Erythroblast (primary cell): ENCODE measurements around the gene DCAF16.

ENCODE experiments used
- GATA1 ChIP-seq: IDR thresholded peaks from 2 replicates; pipeline ENCODE4 v1.6.1; 2011; ENCODE audit warnings: low read depth, mild to moderate bottlenecking, control low read depth, low read length, moderate library complexity
- POLR2A ChIP-seq: IDR thresholded peaks from 2 replicates; pipeline ENCODE4 v1.6.1; 2011; ENCODE audit warnings: mild to moderate bottlenecking, low read length

GRCh38 chr4:17773135-17773698, 37.3 kb downstream of the DCAF16 start:
- TF ChIP-seq POLR2A: no peak
- no peak for TF ChIP-seq GATA1
